ENCODE results near the gene ZNF148.

DNA sequence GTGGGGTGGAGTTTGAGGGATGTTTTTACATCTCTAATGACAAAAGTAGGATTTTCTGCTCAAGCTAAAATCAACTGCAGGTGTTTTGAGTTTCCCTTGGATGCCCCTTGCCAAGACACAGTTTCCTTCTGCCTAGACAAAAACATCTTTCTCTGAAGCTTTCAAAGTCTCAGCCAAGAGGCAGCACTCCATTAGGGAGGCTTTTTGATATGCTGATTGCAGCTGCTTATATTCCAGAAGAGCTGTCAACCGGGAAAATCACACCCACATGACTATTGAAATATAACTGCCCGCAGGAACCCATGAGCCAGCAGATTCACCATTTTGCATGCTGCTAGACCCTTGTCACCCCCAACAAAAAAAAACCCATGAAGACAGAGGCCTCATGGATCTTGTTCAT, 27.5 kb upstream of the ZNF148 start:
- TF ChIP-seq CTCF (conservative IDR thresholded peaks at IDR 0.05), result no peak
- TF ChIP-seq ZFX (IDR thresholded peaks at IDR 0.05), result no peak

Data from C4-2B (cell line).